HG03558 (cell line): ENCODE data around the gene ZNF205.

Source experiments
- ATAC-seq: cut with Tn5 transposase; IDR thresholded peaks from one replicate; pipeline ENCODE4 v1.9.1; 2021; ENCODE audit warnings: moderate number of reproducible peaks; ENCODE audit not compliant: unreplicated experiment; ENCODE audit errors: extremely low read depth

The ZNF205 gene

DNA sequence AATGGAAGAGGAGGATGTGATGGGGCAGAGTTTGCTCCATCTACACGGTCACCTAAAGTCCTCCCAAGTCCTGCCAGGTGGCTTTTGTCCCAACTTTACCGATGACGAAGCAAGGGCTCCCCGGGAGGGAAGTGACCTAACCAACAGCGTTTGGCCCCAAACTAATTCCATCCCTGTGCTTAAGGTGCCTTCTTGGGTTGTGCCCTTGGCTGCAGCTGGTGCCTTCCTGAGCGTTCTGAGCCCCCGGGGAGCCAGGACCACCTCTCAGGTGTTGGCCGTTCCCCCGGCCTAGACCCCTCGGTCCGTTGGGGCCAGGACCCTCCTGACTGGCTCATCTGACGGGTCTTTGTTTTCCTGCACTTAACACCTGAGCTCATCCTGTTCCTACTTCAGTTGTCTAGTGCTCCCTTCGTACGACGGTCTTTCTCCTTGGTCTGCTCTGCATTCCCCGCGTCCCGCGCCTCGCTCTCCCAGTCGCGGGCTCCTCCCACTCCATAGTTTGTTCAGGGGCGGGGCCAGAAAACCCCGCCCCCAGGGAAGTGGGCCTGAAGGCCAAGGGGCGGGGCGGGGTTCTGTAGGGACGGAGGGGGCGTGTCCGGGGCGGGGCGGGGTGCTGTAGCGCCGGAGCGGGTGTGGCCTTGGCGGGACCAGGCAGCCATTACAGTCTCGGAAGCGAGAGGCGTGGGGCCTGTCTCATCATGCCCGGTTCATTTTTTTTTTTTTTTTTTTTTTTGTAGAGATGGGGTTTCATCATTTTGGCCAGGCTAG lies 12.5 kb upstream of the ZNF205 start:
- ATAC-seq: no peak

DNA sequence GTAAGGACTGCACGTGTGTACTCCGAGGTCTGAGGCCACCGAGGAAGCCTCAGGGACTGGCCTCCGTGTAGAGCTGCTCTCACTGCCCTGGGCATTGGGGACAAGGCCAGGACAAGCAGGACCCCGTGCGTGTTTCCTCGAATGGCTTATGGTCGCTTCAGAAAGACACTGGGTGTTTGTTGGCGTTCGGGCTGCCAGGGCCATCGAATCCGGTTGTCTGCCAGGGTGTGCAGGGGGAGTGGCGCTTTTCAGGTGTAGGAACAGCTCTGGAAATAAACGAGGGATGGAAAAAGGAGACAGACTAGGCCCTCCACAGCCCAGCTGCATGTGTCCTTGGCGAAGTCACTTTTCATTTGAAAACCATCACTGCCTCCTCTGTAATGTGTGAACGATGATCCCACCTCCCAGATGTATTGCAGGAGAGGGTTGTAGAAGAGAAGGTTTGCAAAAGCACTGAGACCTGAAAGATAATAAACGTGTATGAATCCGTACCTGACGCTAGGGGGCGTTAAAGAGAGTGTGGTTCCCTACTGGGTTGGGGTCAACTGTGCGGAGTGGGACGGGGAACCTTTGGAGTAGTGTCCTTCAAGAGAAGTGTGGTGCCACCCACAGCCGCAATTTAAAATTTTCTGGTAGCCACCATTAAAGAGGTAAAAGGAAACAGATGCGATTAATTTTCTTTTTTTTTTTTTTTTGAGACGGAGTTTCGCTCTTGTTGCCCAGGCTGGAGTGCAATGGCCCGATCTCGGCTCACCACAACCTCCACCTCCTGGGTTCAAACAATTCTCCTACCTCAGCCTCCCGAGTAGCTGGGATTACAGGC lies 11.2 kb upstream of the ZNF205 start:
- no peak for ATAC-seq

DNA sequence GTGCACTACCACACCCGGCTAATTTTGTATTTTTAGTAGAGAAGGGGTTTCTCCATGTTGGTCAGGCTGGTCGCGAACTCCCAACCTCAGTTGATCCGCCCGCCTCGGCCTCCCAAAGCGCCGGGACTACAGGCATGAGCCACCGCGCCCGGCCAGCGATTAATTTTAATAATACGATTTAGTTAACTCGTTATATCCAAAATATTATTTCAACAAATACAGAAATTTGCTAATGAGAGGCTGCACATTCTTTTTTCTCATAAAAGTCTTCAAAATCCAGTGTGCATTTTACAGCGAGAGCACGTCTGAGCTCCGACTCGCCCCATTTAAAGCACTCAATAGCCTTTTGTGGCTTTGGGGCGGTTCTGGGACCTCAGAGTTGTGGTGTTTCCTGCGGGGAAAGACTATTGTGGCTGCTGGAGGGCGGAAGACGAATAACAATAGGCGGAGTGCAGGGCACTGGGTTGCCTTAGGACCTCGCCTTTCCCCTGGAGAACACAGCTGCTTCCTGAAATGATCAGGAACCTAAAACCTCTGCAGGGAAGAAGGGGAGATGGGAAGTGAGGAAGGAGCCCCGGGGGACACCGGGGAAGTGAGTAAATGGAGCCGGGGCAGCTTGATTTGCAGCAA lies 10.4 kb upstream of the ZNF205 start:
- no peak for ATAC-seq

DNA sequence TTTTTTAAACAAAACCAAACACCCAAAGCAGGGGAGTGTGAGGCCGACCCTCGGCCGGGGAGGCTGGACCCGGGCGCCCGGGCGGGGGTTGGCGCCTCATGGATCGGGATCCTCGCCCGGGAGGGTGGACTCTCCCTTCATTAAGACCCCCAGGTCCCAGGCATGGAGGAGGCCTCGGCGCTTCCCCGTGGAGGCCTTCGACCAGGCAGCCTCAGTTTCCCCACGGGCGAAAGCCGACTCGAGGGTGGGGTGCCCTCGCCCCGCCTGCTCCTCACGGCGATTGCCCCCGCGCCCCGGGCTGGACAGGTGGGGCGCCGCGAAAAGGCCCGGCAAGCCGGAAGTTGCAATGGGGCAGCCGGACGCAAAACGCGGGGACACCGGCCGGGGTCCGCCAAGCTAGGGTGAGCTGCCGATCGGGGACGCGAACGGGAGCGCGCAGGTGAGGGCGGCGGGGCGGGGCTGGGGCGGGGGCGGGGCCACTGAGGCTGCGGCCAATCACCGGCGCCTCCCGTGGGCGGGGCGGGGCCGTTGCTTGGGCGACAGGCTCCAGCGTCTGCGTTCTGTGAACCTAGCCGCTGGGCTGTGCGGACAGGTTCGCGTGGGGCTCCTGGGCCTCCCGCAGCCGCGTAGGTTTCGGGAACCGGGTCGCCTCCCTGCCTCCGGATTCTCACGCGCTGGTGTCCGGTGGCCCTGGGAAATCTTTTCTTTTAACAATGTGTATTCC lies 6.0 kb upstream of the ZNF205 start:
- no peak for ATAC-seq

DNA sequence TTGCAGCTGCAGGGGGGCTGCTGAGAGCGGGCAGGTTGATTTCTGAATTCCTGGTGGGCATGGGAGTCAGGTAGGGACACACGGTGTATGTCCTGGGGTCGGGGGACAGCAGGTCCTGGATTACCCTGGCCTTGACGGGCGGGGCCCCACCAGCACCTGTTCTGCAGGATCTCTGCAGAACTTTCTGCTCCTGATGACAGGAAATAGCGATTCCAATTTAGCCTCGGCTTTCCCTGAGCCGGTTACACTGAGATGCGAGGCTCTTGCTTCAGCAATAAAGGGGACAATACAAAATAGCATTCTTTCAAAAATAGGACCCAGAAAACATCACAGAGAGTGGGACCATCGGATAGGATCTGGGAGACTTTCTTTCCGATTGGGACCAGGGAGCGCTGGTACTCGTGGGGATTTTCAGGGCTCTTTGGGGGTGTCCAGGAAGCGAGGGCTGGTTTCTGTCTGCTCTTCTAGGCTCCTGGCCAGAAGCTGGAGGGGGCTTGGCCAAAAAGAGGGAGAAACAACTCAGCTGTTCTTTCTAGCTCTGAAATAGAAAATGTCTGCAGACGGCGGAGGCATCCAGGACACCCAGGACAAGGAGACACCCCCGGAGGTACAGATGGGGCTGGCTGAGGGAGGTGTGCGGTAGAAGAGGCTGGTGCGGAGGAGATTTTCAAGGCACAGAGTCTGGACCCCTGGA lies 642 bp downstream of the ZNF205 start:
- no peak for ATAC-seq

DNA sequence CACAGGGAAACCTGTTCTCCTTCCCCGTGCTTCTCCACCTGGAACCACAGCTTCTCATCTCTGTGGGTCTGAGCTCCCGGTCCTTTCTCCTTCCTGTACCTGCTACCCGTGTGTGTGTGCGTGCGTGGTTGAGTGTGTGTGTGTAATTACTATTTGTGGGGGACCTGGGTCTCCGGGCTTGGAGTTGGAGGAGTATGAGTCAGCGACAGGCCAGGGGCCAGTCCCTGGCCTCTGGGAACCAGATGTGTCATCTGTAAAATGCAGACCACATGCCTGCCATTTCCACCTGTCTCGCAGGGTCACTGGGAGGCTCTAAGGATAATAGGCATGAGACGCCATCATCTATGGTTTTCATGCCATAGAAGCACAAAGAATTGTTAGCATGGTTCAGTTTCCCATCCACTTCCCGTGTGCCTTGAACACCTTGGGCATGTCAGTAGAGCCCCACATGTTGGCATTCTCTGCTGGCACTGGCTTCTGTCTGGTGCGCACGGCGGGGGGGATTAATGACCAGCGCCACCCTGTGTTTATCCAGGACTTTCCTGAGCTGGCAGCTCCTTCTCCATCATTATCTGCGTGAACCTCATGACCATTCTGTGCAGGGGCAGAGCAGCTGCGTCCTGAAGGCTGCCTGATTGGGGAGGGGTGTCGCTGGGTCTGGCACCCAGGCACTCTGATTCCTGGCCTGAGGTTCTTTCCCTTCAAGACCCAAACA lies 1.5 kb downstream of the ZNF205 start:
- ATAC-seq: no peak

DNA sequence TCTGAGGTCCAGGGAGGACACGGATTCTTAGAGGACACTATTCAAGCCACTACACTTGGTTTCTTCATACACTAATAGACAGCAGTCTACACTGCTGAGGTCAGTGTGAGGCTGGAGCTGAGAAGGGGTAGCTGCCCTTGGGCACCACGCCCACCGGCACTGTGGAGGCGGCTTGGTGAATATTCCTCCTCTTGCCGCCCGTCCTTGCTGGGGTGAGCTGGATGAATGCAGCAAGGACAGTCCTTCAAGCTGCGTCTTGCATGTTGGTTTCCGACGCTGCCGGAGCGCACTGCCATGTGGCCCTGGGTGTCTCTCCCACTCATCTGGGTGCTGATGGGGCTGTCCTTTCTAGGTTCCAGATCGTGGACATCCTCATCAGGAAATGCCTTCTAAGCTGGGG lies 2.6 kb downstream of the ZNF205 start:
- no peak for ATAC-seq

DNA sequence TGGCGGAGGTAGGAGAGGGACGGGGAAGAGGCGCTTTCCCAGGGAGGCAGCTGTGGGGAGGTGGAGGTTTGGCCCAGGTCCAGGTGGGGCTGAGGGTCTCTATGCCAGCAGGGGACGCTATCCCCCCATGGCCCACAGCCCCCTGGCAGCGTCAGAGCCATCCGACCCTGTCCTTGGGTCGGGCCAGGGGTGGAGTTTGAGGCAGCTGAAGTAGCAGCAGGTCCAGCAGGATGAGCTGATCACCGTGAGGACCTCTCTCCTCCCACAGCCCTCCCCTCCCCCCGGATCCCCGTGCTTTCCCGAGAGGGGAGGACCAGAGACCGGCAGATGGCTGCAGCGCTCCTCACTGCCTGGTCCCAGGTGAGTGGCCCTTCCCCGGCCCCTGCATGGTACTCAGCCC lies 3.2 kb downstream of the ZNF205 start:
- no peak for ATAC-seq

DNA sequence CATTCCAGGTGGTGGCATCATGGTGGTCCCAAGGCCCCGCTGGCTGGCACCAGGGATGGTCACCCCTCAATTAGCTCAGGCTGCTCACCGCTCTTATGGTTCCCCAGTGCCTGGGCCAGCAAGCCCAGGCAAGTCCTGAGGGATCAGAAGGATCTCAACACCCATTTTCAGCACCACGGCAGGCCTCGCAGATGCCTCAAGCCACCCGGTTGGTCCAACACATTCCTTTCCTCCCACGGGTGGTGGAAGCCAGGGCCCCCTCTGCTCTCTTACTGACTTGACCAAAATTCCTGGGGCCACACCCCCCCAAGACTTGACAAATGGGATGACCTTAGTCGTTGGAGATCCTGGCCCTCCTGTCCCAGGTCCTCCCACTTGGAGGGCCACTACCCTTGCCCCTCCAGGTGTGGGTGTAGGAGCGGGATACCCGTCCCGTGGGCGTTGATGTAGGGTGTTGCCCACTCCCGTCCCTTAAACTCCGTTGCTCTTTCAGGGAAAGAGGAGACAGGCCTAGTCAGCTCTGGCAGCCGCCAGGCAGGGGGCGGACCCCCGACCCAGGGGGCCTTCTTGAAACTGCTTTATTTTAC lies 5.9 kb downstream of the ZNF205 start:
- ATAC-seq: no peak

DNA sequence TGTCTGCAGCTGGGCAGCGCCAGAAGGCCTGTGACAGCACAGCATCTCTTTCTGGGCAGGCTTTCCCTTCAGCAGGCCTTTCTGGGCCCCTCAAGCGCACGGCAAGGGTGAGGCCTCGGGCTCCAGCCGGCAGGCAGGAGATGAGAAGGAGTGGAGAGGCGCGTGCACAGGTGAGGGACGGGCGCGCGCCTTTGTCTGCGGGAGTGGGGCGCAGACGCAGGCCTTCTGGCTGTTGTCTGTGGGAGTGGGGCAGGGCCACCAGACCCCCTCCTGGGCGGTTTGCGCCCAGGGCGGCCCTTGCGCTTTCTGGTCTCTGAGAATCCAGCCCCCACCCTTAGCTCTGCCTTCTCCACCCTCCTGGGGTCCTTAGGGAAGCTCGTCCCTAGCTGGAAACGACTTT lies 6.5 kb downstream of the ZNF205 start:
- no peak for ATAC-seq

DNA sequence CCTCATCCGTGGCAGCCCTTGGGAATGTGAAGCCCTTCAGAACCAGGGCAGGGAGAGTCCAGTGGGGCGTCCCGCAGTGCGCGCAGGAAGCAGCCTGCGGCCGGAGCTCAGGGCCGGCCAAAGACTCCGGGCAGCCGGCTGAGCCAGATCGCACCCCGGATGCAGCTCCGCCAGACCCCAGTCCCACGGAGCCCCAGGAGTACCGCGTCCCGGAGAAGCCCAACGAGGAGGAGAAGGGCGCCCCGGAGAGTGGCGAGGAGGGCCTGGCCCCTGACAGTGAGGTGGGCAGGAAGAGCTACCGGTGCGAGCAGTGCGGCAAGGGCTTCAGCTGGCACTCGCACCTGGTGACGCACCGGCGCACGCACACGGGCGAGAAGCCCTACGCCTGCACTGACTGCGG lies 6.9 kb downstream of the ZNF205 start:
- ATAC-seq: no peak

DNA sequence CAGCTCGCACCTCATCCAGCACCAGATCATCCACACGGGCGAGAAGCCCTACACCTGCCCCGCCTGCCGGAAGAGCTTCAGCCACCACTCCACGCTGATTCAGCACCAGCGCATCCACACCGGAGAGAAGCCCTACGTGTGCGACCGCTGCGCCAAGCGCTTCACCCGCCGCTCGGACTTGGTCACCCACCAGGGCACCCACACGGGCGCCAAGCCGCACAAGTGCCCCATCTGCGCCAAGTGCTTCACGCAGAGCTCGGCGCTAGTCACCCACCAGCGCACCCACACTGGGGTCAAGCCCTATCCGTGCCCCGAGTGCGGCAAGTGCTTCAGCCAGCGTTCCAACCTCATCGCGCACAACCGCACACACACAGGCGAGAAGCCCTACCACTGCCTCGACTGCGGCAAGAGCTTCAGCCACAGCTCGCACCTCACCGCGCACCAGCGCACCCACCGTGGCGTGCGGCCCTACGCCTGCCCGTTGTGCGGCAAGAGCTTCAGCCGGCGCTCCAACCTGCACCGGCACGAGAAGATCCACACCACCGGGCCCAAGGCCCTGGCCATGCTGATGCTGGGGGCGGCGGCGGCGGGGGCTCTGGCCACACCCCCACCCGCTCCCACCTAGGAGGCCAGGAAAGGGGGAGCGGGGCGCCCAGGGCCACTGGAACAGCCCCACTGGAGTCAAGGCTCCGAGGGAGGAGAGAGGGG lies 7.5 kb downstream of the ZNF205 start:
- ATAC-seq: no peak

DNA sequence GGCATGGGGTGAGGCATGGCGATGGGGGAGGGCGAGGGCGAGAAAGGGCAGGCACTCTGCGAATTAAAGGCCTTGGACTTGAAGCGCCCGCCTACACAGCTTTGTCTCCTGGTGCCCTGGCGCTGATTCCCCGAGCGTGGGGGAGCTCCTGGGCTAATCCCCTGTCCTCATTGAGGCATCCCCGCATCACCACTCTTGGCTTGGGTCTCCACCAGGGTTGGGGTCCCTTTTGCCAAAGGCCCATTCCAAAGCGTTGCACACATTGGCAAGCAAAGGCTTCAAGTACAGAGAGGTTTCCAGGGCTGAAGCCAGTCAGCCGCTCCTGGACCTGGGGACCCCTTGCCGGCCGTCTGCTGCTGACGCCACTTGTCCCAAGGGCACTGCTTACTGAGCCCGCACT lies 8.0 kb downstream of the ZNF205 start:
- no peak for ATAC-seq

DNA sequence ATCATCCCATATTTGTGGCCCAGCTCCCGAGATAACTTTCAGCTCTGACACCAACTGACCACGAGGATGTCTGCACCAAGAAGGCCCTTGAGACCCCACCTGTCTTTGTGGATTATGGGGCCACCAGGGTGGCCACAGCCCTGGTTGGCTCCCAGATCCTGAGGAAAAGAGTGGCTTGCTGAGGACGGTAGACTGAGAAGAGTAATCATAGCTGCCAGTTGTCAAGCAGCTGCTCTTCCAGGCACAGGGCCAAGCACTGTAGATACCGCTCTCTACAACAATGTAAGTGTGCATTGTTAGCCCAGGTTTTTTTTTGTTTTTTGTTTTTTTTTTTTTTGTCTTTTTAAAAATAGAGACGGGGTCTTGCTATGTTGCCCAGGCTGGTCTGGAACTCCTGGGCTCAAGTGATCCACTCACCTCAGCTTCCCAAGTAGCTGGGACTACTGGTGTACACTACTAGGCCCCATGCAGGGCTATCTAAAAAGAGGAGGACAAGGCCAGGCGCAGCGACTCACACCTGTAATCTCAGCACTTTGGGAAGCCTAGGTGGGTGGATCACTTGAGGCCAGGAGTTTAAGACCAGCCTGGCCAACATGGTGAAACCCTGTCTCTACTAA lies 9.6 kb downstream of the ZNF205 start:
- ATAC-seq: no peak

DNA sequence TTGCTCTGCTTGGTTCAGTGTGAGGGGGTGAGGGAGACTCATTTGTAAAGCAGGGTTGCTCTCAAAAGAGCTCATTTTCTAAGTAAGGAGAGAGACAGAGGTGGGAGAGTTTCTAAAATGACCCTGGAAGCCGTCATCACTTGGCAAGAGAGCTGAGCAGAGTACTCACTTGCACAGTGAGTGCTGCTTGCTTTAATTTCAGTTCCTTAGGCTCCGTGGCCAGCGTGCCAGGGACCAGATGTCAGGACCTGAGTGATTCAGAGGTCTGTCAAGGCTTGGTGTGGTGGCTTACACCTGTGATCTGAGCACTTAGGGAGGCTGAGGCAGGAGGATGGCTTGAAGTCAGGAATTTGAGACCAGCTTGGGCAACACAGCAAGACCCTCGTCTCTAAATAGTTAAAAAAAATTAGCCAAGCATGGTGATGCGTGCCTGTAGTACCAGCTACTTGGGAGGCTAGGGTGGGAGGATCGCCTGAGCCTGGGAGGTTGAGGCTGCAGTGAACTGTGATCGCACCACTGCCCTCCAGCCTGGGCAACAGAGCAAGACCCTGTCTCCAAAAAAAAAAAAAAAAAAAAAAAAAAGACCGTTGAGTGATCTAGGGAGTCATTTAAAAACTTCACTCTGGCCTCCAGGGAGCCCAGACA lies 10.7 kb downstream of the ZNF205 start:
- no peak for ATAC-seq

DNA sequence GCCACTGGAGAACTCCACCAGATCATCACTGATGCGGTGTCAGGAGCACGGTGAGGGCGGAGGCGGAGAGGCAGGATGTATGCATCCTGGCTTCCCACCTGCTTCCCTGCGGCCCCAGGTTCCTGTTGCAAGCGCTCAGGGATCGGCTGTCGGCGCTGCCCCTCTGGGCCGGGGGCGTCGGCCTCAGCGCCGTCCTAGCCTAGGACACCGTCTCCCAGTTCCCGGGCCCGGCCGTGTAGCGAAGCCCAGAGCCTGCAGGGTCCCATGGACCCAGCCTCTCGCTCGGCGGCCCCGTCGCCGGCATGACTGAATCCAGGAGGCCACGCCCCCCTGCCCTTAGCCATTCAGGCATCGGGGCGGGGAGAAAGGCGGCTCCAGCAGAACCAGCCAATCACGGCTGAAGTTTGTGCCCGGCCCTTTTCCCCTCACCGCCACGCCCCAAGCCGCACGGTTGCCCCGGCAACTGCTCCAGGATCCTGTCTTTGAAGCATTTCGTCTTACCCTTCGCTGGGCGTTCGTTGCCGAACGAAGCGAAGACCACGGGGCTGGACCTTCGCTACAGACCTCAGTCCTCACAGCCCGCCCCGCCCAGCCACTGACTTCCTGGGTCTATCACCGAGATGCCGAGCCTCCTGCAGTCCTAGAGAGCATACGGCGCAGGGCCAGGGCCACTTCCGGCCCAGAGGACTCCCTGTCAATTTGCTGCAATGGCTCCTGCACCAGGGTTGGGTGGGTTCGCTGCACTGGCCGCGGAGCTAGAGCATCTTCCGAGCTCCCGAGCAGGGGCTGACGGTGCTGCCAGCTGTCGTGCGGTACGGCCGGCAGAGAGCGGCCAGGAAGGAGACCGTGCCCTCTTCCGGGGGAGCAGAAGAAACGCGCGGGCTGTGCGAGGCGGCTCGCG lies 11.8 kb downstream of the ZNF205 start:
- ATAC-seq: peak; percentile 46

DNA sequence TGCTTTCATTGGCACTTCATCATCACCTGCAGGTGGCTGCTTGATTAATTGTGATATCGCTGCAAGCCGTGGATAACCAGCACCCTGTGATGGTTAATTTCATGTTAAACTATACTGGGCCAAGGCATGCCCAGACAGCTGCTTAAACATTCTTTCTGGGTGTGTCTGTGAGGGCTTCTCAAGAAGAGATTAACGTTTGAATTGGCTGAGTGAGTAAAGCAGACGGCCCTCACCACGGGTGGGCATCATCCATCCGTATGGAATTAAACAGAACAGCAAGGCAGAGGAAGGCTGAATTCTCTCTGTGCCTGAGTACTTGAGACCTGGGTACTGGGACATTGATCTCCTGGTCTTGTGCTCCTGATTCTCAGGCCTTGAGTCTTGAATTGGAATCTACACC lies 15.4 kb downstream of the ZNF205 start:
- ATAC-seq: no peak
